Stimulated activated memory B cell treated with anti-CD40 and anti-IgM and Interleukin-4, amounts not matched to agents 10 μg/mL and 1 μg/mL and 100 μg/mL, for 72 hours (primary cell): ENCODE results near the gene ARIH2.
A peak's percentile ranks its signal among the peaks of the same experiment; 100 is the strongest.

Experiments used
- ATAC-seq: fragments of 150-1000 bp; cut with Tn5 transposase; 2 replicates; pipeline ENCODE4 v1.10.0; 2021
- H3K27ac Mint-ChIP-seq: one replicate; pipeline ENCODE4 v1.8.0; 2022; ENCODE audit warnings: mild to moderate bottlenecking, mixed read lengths
- H3K27me3 Mint-ChIP-seq: one replicate; pipeline ENCODE4 v1.8.0; 2022; ENCODE audit warnings: mixed read lengths
- H3K36me3 Mint-ChIP-seq: one replicate; pipeline ENCODE4 v1.8.0; 2022; ENCODE audit warnings: mixed read lengths
- H3K4me1 Mint-ChIP-seq: one replicate; pipeline ENCODE4 v1.8.0; 2022; ENCODE audit warnings: mixed read lengths
- H3K4me3 Mint-ChIP-seq: one replicate; pipeline ENCODE4 v1.8.0; 2022; ENCODE audit warnings: mild to moderate bottlenecking, moderate library complexity, mixed read lengths
- H3K9me3 Mint-ChIP-seq: one replicate; pipeline ENCODE4 v1.8.0; 2022; ENCODE audit warnings: mixed read lengths

Gene ARIH2

DNA sequence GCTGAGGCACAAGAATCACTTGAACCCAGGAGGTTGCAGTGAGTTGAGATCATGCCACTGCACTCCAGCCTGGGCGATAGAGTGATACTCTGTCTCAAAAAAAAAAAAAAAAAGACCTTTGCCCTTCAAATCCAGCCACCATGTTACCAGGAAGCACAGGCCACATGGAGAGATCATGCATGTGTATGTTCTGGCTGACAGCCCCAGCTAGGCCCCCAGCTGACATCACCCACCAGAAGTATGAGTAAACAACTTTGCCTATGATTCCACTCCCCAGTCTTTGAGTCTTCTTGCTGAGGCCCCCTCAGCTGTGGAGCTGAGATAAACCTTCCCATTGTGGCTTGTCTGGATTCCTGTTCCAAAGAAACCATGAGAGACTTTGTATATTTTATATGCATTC is 3.3 kb upstream of the ARIH2 start:
- H3K27me3 Mint-ChIP-seq: no peaks in the 10 kb centered on the region
- H3K9me3 Mint-ChIP-seq: no peaks in the 10 kb centered on the region
- ATAC-seq: no peak
- H3K27ac Mint-ChIP-seq: no peak overlapping the region
- peaks cover 11% of the 10 kb centered on the region for H3K4me1 Mint-ChIP-seq
- no peak overlapping the region for H3K4me3 Mint-ChIP-seq
- no peaks in the 10 kb centered on the region for H3K36me3 Mint-ChIP-seq

DNA sequence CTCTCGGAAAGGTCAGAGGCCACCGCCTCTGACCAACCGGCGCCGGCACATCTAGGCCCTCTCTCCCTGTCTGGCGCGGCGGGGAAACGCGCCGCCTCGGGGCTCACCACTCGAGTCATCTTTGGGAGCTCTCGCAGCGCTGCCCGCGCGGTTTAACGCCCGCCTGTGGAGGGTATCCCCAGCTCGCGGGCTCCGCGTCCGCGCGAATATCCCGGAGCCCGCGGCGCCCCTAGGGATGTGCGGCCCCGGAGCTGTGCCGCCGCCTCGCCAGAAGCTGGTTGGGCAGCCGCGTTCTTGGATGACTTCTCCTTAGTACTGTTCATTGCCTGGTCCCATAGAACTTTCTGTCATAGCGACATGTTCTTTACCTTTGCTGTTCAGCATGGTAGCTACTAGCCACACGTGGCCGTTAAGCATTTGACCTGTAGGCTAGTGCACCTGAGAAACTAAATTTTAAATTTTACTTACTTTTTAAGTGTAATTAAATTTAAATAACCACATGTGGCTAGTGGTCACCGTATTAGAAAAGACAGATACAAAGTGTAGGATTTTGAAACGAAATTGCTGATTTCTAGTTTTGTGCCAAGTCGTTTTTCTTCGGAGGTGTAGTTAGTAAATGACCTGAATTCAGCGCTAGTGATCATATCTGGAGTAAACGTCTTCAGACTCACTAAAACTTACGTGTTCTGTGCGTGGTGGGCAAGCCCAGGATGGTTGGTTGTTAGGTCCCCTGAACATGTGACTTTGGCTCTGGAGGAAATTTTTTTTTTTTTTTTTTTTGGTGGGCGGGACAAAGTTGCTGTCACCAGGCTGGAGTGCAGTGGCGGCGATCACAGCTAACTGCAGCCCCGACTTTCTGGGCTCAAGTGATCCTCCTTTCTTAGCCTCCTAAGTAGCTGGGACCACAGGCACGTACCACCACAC is 835 bp downstream of the ARIH2 start:
- H3K36me3 Mint-ChIP-seq: peaks cover 8% of the 10 kb centered on the region
- ATAC-seq: peak; percentile 42
- no peaks in the 10 kb centered on the region for H3K9me3 Mint-ChIP-seq
- peaks cover 20% of the 10 kb centered on the region for H3K4me1 Mint-ChIP-seq
- peak overlapping the region; percentile 93 for H3K4me3 Mint-ChIP-seq
- peak overlapping the region; percentile 92 for H3K27ac Mint-ChIP-seq
- no peaks in the 10 kb centered on the region for H3K27me3 Mint-ChIP-seq

- Mint-ChIP-seq H3K4me1 (peaks cover 44% of the 10 kb centered on the region), H3K36me3 (peaks cover 46% of the 10 kb centered on the region), H3K27ac (peak overlapping the region; percentile 43), H3K9me3 (no peaks in the 10 kb centered on the region), H3K27me3 (no peaks in the 10 kb centered on the region), H3K4me3 (no peak overlapping the region)
- no peak for ATAC-seq
Observed at GRCh38 chr3:48926425-48927392, 8.1 kb downstream of the ARIH2 start.

DNA sequence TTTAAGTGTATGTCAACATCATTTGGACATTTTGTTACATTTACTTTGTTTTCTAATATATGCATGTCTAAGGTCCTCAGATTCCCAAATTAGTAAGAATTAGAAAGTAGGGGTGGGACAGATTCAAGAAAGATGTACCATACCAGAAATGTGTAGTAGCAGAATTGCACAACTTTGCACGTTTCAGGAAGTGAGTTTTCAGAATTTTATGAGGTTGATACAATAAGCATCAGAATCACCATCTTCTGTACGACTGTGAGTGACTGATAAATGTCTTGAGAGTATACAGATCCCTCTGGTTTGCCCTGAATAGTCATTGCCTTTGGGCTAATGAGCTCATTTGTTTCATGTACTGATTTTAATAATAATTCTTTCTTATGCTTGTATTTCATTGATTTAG is 9.3 kb downstream of the ARIH2 start:
- Mint-ChIP-seq H3K27ac (peak overlapping the region; percentile 43), H3K9me3 (no peaks in the 10 kb centered on the region), H3K4me1 (peaks cover 50% of the 10 kb centered on the region), H3K27me3 (no peaks in the 10 kb centered on the region), H3K36me3 (peaks cover 52% of the 10 kb centered on the region), H3K4me3 (no peak overlapping the region)
- ATAC-seq: no peak

DNA sequence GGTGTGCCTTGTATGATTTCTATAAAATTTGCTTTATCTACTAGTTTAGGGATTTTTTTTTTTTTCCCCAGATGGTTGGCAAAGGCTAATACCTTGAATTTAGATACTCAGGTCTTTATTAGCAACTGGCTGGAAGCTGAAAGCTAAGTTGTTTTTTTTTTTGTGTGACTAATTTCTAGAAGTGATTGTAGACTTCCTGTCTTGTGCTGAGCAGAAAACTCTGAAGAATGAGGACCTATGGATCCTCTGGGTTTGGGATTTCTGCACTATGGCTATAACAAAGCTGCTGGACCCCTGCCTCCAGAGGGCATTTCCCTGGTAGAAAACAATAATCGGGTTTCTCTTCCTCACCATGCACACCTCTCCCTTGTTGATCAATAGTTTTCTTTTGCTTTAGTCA is 10.0 kb downstream of the ARIH2 start:
- Mint-ChIP-seq H3K4me3 (no peak overlapping the region), H3K36me3 (peaks cover 55% of the 10 kb centered on the region), H3K27ac (no peak overlapping the region), H3K4me1 (peaks cover 51% of the 10 kb centered on the region), H3K9me3 (no peaks in the 10 kb centered on the region), H3K27me3 (no peaks in the 10 kb centered on the region)
- ATAC-seq: no peak

- Mint-ChIP-seq H3K36me3 (peaks cover 60% of the 10 kb centered on the region), H3K27me3 (no peaks in the 10 kb centered on the region), H3K27ac (no peak overlapping the region), H3K9me3 (no peaks in the 10 kb centered on the region), H3K4me1 (peaks cover 51% of the 10 kb centered on the region), H3K4me3 (no peak overlapping the region)
- ATAC-seq: no peak
Observed at GRCh38 chr3:48929358-48930035, 10.9 kb downstream of the ARIH2 start.

GRCh38 chr3:48930590-48930989 is 11.9 kb downstream of the ARIH2 start:
- no peaks in the 10 kb centered on the region for H3K27me3 Mint-ChIP-seq
- H3K4me3 Mint-ChIP-seq: no peak overlapping the region
- no peak overlapping the region for H3K27ac Mint-ChIP-seq
- no peaks in the 10 kb centered on the region for H3K9me3 Mint-ChIP-seq
- H3K36me3 Mint-ChIP-seq: peaks cover 55% of the 10 kb centered on the region
- no peak for ATAC-seq
- peaks cover 55% of the 10 kb centered on the region for H3K4me1 Mint-ChIP-seq

DNA sequence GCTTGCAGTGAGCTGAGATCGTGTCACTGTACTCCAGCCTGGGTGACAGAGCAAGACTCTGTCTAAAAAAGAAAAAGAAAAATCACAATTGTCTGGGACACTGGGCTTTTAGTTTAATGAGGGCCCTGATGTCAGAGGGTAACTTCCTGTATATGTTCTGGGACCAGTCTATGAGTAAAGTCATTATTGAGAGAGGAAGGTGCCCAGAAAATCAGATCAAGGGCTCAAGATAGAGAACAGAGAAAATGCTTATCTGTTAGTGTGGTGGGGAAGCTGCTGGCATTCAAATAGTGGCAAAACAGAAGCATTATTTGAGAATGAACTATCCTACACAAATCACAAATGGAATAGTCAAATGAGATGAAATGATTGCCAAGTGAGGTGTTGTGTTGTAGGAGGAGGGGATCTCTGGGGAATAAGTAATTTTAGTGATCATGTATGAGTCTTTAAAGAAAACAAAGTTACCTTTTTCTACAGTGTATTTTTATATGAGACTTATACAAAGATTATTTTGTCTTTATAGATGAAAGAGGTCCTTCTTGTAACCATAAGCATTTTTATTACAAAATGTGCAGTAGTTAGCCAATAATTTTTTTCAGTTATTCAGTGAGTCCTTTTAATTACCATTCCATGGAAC is 13.4 kb downstream of the ARIH2 start:
- Mint-ChIP-seq H3K4me3 (no peak overlapping the region), H3K4me1 (peaks cover 50% of the 10 kb centered on the region), H3K36me3 (peaks cover 43% of the 10 kb centered on the region), H3K9me3 (no peaks in the 10 kb centered on the region), H3K27me3 (no peaks in the 10 kb centered on the region), H3K27ac (no peak overlapping the region)
- no peak for ATAC-seq

GRCh38 chr3:48934333-48934991 is 15.8 kb downstream of the ARIH2 start:
- no peak overlapping the region for H3K27ac Mint-ChIP-seq
- H3K4me1 Mint-ChIP-seq: peaks cover 34% of the 10 kb centered on the region
- H3K36me3 Mint-ChIP-seq: peaks cover 44% of the 10 kb centered on the region
- no peak for ATAC-seq
- no peak overlapping the region for H3K4me3 Mint-ChIP-seq
- H3K9me3 Mint-ChIP-seq: no peaks in the 10 kb centered on the region
- H3K27me3 Mint-ChIP-seq: no peaks in the 10 kb centered on the region

DNA sequence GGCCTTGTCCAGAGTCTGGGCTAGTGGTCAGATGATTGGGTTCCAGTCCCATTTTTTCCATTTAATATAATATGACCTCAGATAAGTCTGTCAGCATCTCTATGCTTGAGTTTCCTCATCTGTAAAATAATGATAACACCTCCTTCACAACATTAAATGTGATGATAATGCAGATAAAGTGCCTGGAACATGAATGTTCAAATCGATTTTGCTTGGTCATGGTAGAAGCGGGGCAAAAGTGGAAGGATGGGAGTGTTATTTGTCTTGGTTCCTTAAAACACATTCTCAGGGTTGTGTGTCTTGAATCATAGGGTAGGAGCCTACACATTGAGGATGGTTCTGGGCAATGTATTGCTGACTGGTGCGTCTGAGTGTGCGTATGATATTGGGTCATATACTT is 16.9 kb downstream of the ARIH2 start:
- peaks cover 38% of the 10 kb centered on the region for H3K36me3 Mint-ChIP-seq
- no peaks in the 10 kb centered on the region for H3K9me3 Mint-ChIP-seq
- no peak for ATAC-seq
- H3K4me3 Mint-ChIP-seq: no peak overlapping the region
- H3K27me3 Mint-ChIP-seq: no peaks in the 10 kb centered on the region
- H3K27ac Mint-ChIP-seq: no peak overlapping the region
- peaks cover 28% of the 10 kb centered on the region for H3K4me1 Mint-ChIP-seq

- ATAC-seq: no peak
- H3K4me1 Mint-ChIP-seq: peaks cover 18% of the 10 kb centered on the region
- no peak overlapping the region for H3K27ac Mint-ChIP-seq
- H3K27me3 Mint-ChIP-seq: no peaks in the 10 kb centered on the region
- no peak overlapping the region for H3K4me3 Mint-ChIP-seq
- H3K9me3 Mint-ChIP-seq: no peaks in the 10 kb centered on the region
- H3K36me3 Mint-ChIP-seq: peaks cover 30% of the 10 kb centered on the region
Observed at GRCh38 chr3:48938156-48938555, 19.5 kb downstream of the ARIH2 start.

DNA sequence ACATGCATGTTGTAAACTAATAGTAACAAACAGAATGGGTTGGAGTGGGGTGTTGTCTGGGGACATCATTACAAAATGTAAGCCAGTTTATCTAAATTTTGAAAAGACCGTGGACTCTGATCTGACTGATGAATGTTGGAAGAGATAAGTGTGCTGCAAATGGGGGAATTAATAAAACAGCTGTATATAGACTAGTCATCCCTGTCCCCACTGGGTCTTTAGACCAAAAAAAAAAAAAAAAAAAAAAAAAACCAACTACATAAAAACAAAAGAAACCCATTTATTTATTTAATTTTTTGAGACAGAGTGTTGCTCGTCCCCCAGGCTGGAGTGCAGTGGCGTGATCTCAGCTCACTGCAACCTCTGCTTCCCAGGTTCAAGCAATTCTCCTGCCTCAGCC is 20.0 kb downstream of the ARIH2 start:
- no peak overlapping the region for H3K4me3 Mint-ChIP-seq
- peaks cover 31% of the 10 kb centered on the region for H3K36me3 Mint-ChIP-seq
- peaks cover 21% of the 10 kb centered on the region for H3K4me1 Mint-ChIP-seq
- ATAC-seq: no peak
- H3K27ac Mint-ChIP-seq: no peak overlapping the region
- no peaks in the 10 kb centered on the region for H3K27me3 Mint-ChIP-seq
- no peaks in the 10 kb centered on the region for H3K9me3 Mint-ChIP-seq

DNA sequence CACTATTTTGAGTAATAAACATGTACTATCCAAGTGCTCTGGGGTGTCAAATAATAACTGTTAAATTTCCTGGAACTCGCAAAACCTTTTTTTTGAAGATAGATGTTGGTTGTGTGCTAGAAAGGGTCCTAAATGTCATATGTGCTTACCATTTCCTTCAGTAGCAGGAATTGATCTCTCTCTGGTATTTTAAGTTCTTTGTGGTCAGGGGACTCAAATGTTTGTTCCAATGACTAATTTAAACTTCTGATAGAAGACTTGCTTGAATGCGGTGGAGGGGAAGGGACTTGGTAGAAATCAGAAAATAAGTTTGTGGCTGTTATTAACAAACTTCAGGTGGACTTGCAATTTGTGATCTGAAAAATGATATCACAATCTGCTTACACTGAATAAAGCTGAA is 26.8 kb downstream of the ARIH2 start:
- Mint-ChIP-seq H3K36me3 (peaks cover 27% of the 10 kb centered on the region), H3K27me3 (no peaks in the 10 kb centered on the region), H3K9me3 (no peaks in the 10 kb centered on the region), H3K27ac (peak overlapping the region; percentile 94), H3K4me1 (peaks cover 48% of the 10 kb centered on the region), H3K4me3 (peak overlapping the region; percentile 42)
- ATAC-seq: peak; percentile 67

GRCh38 chr3:48945891-48946549 is 27.4 kb downstream of the ARIH2 start:
- Mint-ChIP-seq H3K4me1 (peaks cover 48% of the 10 kb centered on the region), H3K4me3 (peak overlapping the region; percentile 43)
- ATAC-seq: peak; percentile 84

More at GRCh38 chr3:48945891-48946549, 27.4 kb downstream of the ARIH2 start:
- no peaks in the 10 kb centered on the region for H3K9me3 Mint-ChIP-seq
- peaks cover 27% of the 10 kb centered on the region for H3K36me3 Mint-ChIP-seq
- H3K27ac Mint-ChIP-seq: peak overlapping the region; percentile 94
- H3K27me3 Mint-ChIP-seq: no peaks in the 10 kb centered on the region
